ENCODE measurements around the gene SAMD4B.

Gene SAMD4B

GRCh38 chr19:39388657-39389056, 46.4 kb downstream of the SAMD4B start:
- Histone ChIP-seq H3K4me1 (ENCODE audit: low read length) (peaks cover 11% of the 10 kb centered on the region), H3K79me2 (ENCODE audit: low read length) (peaks cover 40% of the 10 kb centered on the region), H4K20me1 (ENCODE audit: insufficient read depth, low read length) (no peaks in the 10 kb centered on the region), H3F3A (ENCODE audit: insufficient read depth, low read length) (peaks cover 7% of the 10 kb centered on the region; the same call in 1 of the 2 replicates), H3K9ac (ENCODE audit: low read length) (no peak overlapping the region), H3K4me3 (ENCODE audit: low read length) (no peak overlapping the region), H2AFZ (ENCODE audit: low read length) (no peak overlapping the region), H3K9me2 (replicated peaks; ENCODE audit: insufficient read depth, low read length) (no peaks in the 10 kb centered on the region), H3K36me3 (replicated peaks; ENCODE audit: insufficient read depth, low read length) (no peaks in the 10 kb centered on the region), H3K9me3 (replicated peaks; ENCODE audit: insufficient read depth, low read length) (no peaks in the 10 kb centered on the region), H3K27me3 (replicated peaks; ENCODE audit: insufficient read depth, low read length) (no peaks in the 10 kb centered on the region), H3K4me2 (ENCODE audit: low read depth, low read length) (no peak overlapping the region), H3K27ac (ENCODE audit: low read length) (no peak overlapping the region)
- no peak for DNase-seq
- no peak for TF ChIP-seq EZH2 (optimal IDR thresholded peaks at IDR 0.05; ENCODE audit: low read depth, low read length)
- no peak for TF ChIP-seq CTCF (IDR thresholded peaks at IDR 0.05; ENCODE audit: low read length)
- TF ChIP-seq EZH2phosphoT487 (IDR thresholded peaks at IDR 0.05; ENCODE audit: low read length) = no peak

GRCh38 chr19:39389631-39390414, 47.6 kb downstream of the SAMD4B start:
- Histone ChIP-seq H3K4me3 (ENCODE audit: low read length) (peak overlapping the region; percentile 100), H3K79me2 (ENCODE audit: low read length) (peaks cover 44% of the 10 kb centered on the region), H3K4me1 (ENCODE audit: low read length) (peaks cover 11% of the 10 kb centered on the region), H3K4me2 (ENCODE audit: low read depth, low read length) (peak overlapping the region; percentile 80), H3F3A (ENCODE audit: insufficient read depth, low read length) (peaks cover 7% of the 10 kb centered on the region; the same call in 1 of the 2 replicates), H3K27me3 (replicated peaks; ENCODE audit: insufficient read depth, low read length) (no peaks in the 10 kb centered on the region), H4K20me1 (ENCODE audit: insufficient read depth, low read length) (no peaks in the 10 kb centered on the region), H2AFZ (ENCODE audit: low read length) (no peak overlapping the region), H3K36me3 (replicated peaks; ENCODE audit: insufficient read depth, low read length) (no peaks in the 10 kb centered on the region), H3K27ac (ENCODE audit: low read length) (peak overlapping the region; percentile 96; the same call in 1 of the 2 replicates), H3K9me3 (replicated peaks; ENCODE audit: insufficient read depth, low read length) (no peaks in the 10 kb centered on the region), H3K9ac (ENCODE audit: low read length) (peak overlapping the region; percentile 100), H3K9me2 (replicated peaks; ENCODE audit: insufficient read depth, low read length) (no peaks in the 10 kb centered on the region)
- TF ChIP-seq CTCF (IDR thresholded peaks at IDR 0.05; ENCODE audit: low read length) = no peak
- no peak for TF ChIP-seq EZH2phosphoT487 (IDR thresholded peaks at IDR 0.05; ENCODE audit: low read length)
- TF ChIP-seq EZH2 (optimal IDR thresholded peaks at IDR 0.05; ENCODE audit: low read depth, low read length) = no peak
- DNase-seq = no peak

GRCh38 chr19:39390451-39390750, 48.2 kb downstream of the SAMD4B start:
- TF ChIP-seq EZH2 (optimal IDR thresholded peaks at IDR 0.05; ENCODE audit: low read depth, low read length) (no peak), CTCF (IDR thresholded peaks at IDR 0.05; ENCODE audit: low read length) (no peak), EZH2phosphoT487 (IDR thresholded peaks at IDR 0.05; ENCODE audit: low read length) (no peak)
- Histone ChIP-seq H3K4me2 (ENCODE audit: low read depth, low read length) (peak overlapping the region; percentile 80), H3K4me1 (ENCODE audit: low read length) (peaks cover 11% of the 10 kb centered on the region), H3K9ac (ENCODE audit: low read length) (peak overlapping the region; percentile 100), H3K4me3 (ENCODE audit: low read length) (peak overlapping the region; percentile 100), H3K27ac (ENCODE audit: low read length) (peak overlapping the region; percentile 96), H4K20me1 (ENCODE audit: insufficient read depth, low read length) (no peaks in the 10 kb centered on the region), H2AFZ (ENCODE audit: low read length) (peak overlapping the region; percentile 94), H3K9me3 (replicated peaks; ENCODE audit: insufficient read depth, low read length) (no peaks in the 10 kb centered on the region), H3F3A (ENCODE audit: insufficient read depth, low read length) (peaks cover 7% of the 10 kb centered on the region; the same call in 1 of the 2 replicates), H3K79me2 (ENCODE audit: low read length) (peaks cover 50% of the 10 kb centered on the region), H3K9me2 (replicated peaks; ENCODE audit: insufficient read depth, low read length) (no peaks in the 10 kb centered on the region), H3K36me3 (replicated peaks; ENCODE audit: insufficient read depth, low read length) (no peaks in the 10 kb centered on the region), H3K27me3 (replicated peaks; ENCODE audit: insufficient read depth, low read length) (no peaks in the 10 kb centered on the region)
- peak; percentile 72 for DNase-seq
